ENCODE data around the gene COBLL1.

Gene COBLL1

DNA sequence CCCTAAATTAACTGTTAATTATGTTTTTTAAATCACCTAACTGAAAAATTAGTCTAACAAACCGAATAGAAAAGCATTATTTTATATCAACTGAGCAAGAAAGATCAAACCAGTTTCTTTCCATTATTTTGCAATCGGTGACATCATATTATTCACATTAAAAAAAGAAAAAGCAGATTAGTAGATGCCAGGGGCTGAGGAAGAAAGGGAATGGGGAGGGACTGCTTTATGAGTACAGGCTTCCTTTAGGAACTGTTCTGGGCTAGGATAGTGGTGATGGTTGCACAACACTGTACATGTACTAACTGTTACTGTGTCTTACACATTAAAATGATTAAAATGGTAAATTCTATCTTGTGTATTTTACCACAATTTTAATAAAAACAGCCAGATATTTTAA, 59.3 kb downstream of the COBLL1 start:
- Mint-ChIP-seq H3K4me3 (no peak overlapping the region), H3K27me3 (ENCODE audit: low read depth, poor library complexity) (no peaks in the 10 kb centered on the region), H3K27ac (no peak overlapping the region), H3K9me3 (no peaks in the 10 kb centered on the region), H3K36me3 (ENCODE audit: low read depth) (no peaks in the 10 kb centered on the region), H3K4me1 (no peaks in the 10 kb centered on the region)
- no peak for DNase-seq
- TF ChIP-seq, protein P1, sequence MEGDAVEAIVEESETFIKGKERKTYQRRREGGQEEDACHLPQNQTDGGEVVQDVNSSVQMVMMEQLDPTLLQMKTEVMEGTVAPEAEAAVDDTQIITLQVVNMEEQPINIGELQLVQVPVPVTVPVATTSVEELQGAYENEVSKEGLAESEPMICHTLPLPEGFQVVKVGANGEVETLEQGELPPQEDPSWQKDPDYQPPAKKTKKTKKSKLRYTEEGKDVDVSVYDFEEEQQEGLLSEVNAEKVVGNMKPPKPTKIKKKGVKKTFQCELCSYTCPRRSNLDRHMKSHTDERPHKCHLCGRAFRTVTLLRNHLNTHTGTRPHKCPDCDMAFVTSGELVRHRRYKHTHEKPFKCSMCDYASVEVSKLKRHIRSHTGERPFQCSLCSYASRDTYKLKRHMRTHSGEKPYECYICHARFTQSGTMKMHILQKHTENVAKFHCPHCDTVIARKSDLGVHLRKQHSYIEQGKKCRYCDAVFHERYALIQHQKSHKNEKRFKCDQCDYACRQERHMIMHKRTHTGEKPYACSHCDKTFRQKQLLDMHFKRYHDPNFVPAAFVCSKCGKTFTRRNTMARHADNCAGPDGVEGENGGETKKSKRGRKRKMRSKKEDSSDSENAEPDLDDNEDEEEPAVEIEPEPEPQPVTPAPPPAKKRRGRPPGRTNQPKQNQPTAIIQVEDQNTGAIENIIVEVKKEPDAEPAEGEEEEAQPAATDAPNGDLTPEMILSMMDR (IDR thresholded peaks at IDR 0.05): no peak

DNA sequence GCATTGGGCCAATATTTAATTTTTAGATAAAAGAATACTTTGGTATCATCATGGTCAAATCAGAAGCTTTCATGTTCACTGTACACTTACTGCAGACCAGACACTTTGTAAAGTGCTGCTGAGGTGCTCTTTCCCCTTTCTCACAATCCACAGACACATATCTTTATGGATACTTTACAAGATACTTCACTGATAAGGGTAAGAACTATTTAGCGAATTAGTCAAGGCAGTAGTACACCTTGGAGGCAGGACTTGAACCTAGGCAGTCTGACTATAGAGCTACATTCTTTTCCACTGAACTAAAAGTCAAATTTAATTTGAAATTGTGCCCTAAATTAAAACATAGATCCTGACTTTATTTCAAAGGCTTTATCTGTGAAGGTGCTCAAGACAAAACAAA, 60.2 kb downstream of the COBLL1 start:
- Mint-ChIP-seq H3K27me3 (ENCODE audit: low read depth, poor library complexity) (no peaks in the 10 kb centered on the region), H3K27ac (no peak overlapping the region), H3K9me3 (no peaks in the 10 kb centered on the region), H3K4me1 (no peaks in the 10 kb centered on the region), H3K36me3 (ENCODE audit: low read depth) (no peaks in the 10 kb centered on the region), H3K4me3 (no peak overlapping the region)
- TF ChIP-seq, protein P1 (IDR thresholded peaks at IDR 0.05): no peak
- no peak for DNase-seq

DNA sequence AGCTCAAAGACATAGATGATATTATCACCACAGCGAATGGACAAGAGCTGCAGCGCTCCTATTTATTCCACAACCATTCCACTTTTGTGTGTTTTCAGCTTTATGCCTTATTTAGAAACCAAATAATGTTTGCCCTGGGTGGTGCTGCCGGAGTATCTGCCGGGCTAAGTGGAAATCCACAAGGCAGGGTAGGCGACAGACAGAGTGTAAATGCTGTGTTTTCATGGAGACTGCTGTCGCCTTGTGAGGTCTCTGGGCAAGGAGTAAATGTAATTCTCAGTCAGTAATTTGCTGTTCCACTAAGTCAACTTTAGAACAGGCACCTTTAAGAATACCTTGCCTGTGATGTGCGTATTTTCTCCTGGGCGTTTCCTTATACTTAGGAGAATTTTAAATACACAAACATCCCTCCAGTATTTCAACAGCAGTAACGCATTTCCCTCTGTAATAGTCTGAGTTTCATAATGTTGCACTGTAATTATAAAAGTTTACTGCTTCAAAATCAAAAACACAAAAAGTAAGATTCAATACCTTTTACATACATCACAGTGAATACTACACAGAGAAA, 60.9 kb downstream of the COBLL1 start:
- Mint-ChIP-seq H3K4me1 (no peaks in the 10 kb centered on the region), H3K9me3 (no peaks in the 10 kb centered on the region), H3K4me3 (no peak overlapping the region), H3K27me3 (ENCODE audit: low read depth, poor library complexity) (no peaks in the 10 kb centered on the region), H3K27ac (no peak overlapping the region), H3K36me3 (ENCODE audit: low read depth) (no peaks in the 10 kb centered on the region)
- TF ChIP-seq, protein P1 (IDR thresholded peaks at IDR 0.05): no peak
- DNase-seq: no peak

DNA sequence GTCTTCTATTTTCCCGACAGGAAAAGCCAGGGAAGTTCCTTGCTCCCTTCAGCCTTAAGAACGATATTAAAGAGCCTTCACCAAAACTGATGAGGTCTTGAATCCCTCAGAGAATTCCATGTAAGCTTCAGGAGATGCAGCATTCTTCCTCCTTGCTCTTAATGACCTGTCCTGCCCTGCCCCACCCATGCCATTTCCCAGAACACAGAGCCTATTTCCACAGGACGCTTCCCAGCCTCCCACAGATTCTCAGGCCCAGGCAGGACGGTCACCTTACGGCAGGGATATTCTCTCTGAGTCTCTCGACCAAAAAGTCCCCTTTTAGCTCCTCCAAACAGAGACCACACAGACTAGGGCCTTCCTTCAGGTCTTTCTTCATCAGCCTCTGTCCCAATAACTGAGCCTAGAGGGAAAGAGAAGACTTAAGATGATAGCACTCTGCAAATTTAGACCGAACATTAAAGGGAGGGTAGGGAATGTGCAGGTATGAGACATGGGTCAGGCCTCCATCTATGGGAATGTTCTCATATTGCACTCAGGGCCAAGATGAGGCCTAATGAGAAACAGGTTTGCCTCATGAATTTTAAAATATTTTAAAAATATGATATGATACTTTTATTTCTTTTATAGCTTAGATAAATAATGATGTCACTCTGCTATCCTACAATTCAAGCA, 62.1 kb downstream of the COBLL1 start:
- no peak overlapping the region for H3K4me3 Mint-ChIP-seq
- no peaks in the 10 kb centered on the region for H3K4me1 Mint-ChIP-seq
- no peaks in the 10 kb centered on the region for H3K36me3 Mint-ChIP-seq (ENCODE audit: low read depth)
- TF ChIP-seq, protein P1 (IDR thresholded peaks at IDR 0.05): no peak
- H3K9me3 Mint-ChIP-seq: no peaks in the 10 kb centered on the region
- H3K27ac Mint-ChIP-seq: no peak overlapping the region
- DNase-seq: no peak
- H3K27me3 Mint-ChIP-seq (ENCODE audit: low read depth, poor library complexity): peaks cover 4% of the 10 kb centered on the region

DNA sequence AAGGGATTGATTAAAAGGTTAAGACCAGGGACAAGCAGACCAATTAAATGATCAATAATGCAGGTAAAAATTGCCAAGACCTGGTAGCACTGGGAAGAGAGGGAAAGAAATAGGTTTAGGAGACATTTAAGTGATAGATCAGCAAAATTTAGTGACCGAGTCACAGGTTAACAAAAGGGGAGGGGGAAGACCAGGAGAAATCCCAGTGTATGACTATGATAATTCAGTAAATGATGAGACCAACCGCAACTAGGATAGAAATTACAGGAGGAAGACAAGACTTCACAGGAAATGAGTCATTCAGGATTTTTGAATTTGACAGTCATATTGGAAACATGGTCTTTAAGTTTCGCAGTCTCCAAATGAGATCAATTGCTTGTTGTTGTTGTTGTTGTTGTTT, 62.9 kb downstream of the COBLL1 start:
- no peak overlapping the region for H3K27ac Mint-ChIP-seq
- no peaks in the 10 kb centered on the region for H3K9me3 Mint-ChIP-seq
- no peak overlapping the region for H3K4me3 Mint-ChIP-seq
- no peaks in the 10 kb centered on the region for H3K4me1 Mint-ChIP-seq
- peaks cover 4% of the 10 kb centered on the region for H3K27me3 Mint-ChIP-seq (ENCODE audit: low read depth, poor library complexity)
- no peaks in the 10 kb centered on the region for H3K36me3 Mint-ChIP-seq (ENCODE audit: low read depth)
- no peak for DNase-seq
- TF ChIP-seq, protein P1 (IDR thresholded peaks at IDR 0.05): no peak

Measured in nephron progenitor cell (in vitro differentiated cells).